H9 (cell line): ENCODE results near the gene PCDHA1. TPM values are rescaled to one million over a fixed set of nuclear protein-coding genes. Genes with fewer than 3 reads are reported as not detected.

Source experiments
- DNase-seq: peaks from one replicate; pipeline ENCODE4 v3.0.0-alpha.2; 2017
- H2AFZ ChIP-seq: one replicate; pipeline ENCODE4 v1.6.1; 2013; ENCODE audit warnings: mild to moderate bottlenecking, low read length, control low read depth, moderate library complexity
- H2AK5ac ChIP-seq: 2 replicates; pipeline ENCODE4 v1.6.1; 2013; ENCODE audit warnings: low read length, control low read depth, mixed read lengths; ENCODE audit not compliant: insufficient read length
- H2BK120ac ChIP-seq: one replicate; pipeline ENCODE4 v1.6.1; 2013; ENCODE audit warnings: low read depth, mild to moderate bottlenecking, low read length, control low read depth, inconsistent platforms; ENCODE audit not compliant: poor library complexity, severe bottlenecking
- H2BK12ac ChIP-seq: 2 replicates; pipeline ENCODE4 v1.6.1; 2013; ENCODE audit warnings: low read length, control low read depth, mixed read lengths, low read depth; ENCODE audit not compliant: insufficient read length
- H2BK15ac ChIP-seq: 2 replicates; pipeline ENCODE4 v1.6.1; 2013; ENCODE audit warnings: low read depth, low read length, control low read depth
- H2BK20ac ChIP-seq: one replicate; pipeline ENCODE4 v1.6.1; 2013; ENCODE audit warnings: low read depth, mild to moderate bottlenecking, low read length, control low read depth, inconsistent platforms; ENCODE audit not compliant: poor library complexity, severe bottlenecking
- H2BK5ac ChIP-seq: 2 replicates; pipeline ENCODE4 v1.6.1; 2013; ENCODE audit warnings: low read length, control low read depth, mixed read lengths; ENCODE audit not compliant: insufficient read length
- H3K14ac ChIP-seq: 2 replicates; pipeline ENCODE4 v1.6.1; 2013; ENCODE audit warnings: low read length, control low read depth; ENCODE audit not compliant: insufficient read depth
- H3K18ac ChIP-seq: 2 replicates; pipeline ENCODE4 v1.6.1; 2013; ENCODE audit warnings: low read depth, mild to moderate bottlenecking, mixed read lengths, low read length, control low read depth; ENCODE audit not compliant: insufficient read length
- H3K23ac ChIP-seq: 2 replicates; pipeline ENCODE4 v1.6.1; 2013; ENCODE audit warnings: low read length, control low read depth, mixed read lengths, low read depth; ENCODE audit not compliant: insufficient read length
- H3K23me2 ChIP-seq: 2 replicates; pipeline ENCODE4 v1.6.1; 2013; ENCODE audit warnings: low read depth, mild to moderate bottlenecking, mixed read lengths, low read length, control low read depth; ENCODE audit not compliant: insufficient read length, poor library complexity, severe bottlenecking
- H3K27ac ChIP-seq: 2 replicates; pipeline ENCODE4 v1.5.1; 2013; ENCODE audit warnings: low read length, control low read depth, mixed read lengths, low read depth; ENCODE audit not compliant: insufficient read length
- H3K27me3 ChIP-seq: 2 replicates; pipeline ENCODE4 v1.6.1; 2013; ENCODE audit warnings: low read length, control low read depth, inconsistent platforms; ENCODE audit not compliant: insufficient read depth
- H3K4ac ChIP-seq: 2 replicates; pipeline ENCODE4 v1.6.1; 2013; ENCODE audit warnings: low read depth, mild to moderate bottlenecking, control low read depth, inconsistent platforms, low read length, moderate library complexity
- H3K4me1 ChIP-seq: 2 replicates; pipeline ENCODE4 v1.6.1; 2013; ENCODE audit warnings: low read length, control low read depth, inconsistent platforms; ENCODE audit not compliant: insufficient read depth
- H3K4me2 ChIP-seq: 2 replicates; pipeline ENCODE4 v1.6.1; 2013; ENCODE audit warnings: low read length, control low read depth, mixed read lengths; ENCODE audit not compliant: insufficient read length, insufficient read depth
- H3K56ac ChIP-seq: 2 replicates; pipeline ENCODE4 v1.6.1; 2013; ENCODE audit warnings: low read depth, mild to moderate bottlenecking, mixed read lengths, low read length, control low read depth; ENCODE audit not compliant: insufficient read length
- H3K79me1 ChIP-seq: 2 replicates; pipeline ENCODE4 v1.6.1; 2013; ENCODE audit warnings: low read depth, mild to moderate bottlenecking, moderate library complexity, low read length, control low read depth, inconsistent platforms; ENCODE audit not compliant: insufficient read depth, poor library complexity, severe bottlenecking
- H3K79me2 ChIP-seq: 2 replicates; pipeline ENCODE4 v1.6.1; 2013; ENCODE audit warnings: low read length, control low read depth, inconsistent platforms; ENCODE audit not compliant: insufficient read depth
- H3K9ac ChIP-seq: 2 replicates; pipeline ENCODE4 v1.6.1; 2013; ENCODE audit warnings: low read length, control low read depth, mixed read lengths; ENCODE audit not compliant: insufficient read length; ENCODE audit errors: extremely low read depth
- H3K9me3 ChIP-seq: one replicate; pipeline ENCODE4 v1.6.1; 2013; ENCODE audit warnings: low read depth, low read length, inconsistent platforms; ENCODE audit not compliant: control insufficient read depth
- H3T11ph ChIP-seq: one replicate; pipeline ENCODE4 v1.6.1; 2013; ENCODE audit warnings: mild to moderate bottlenecking, low read length, control low read depth, inconsistent platforms
- H4K20me1 ChIP-seq: one replicate; pipeline ENCODE4 v1.6.1; 2013; ENCODE audit not compliant: control insufficient read depth, insufficient read length, insufficient read depth
- H4K5ac ChIP-seq: 2 replicates; pipeline ENCODE4 v1.6.1; 2013; ENCODE audit warnings: low read depth, mild to moderate bottlenecking, mixed read lengths, low read length, control low read depth; ENCODE audit not compliant: insufficient read length
- H4K8ac ChIP-seq: replicated peaks from 2 replicates; pipeline ENCODE4 v1.6.1; 2013; ENCODE audit warnings: low read length, control low read depth, mixed read lengths, low read depth; ENCODE audit not compliant: insufficient read length
- H4K91ac ChIP-seq: 2 replicates; pipeline ENCODE4 v1.6.1; 2013; ENCODE audit warnings: low read depth, mild to moderate bottlenecking, moderate library complexity, mixed read lengths, low read length, control low read depth; ENCODE audit not compliant: insufficient read length
- H3K27ac Mint-ChIP-seq, 3 experiments: 2 replicates in 2 of 3; 3 replicates in 1 of 3; pipeline ENCODE4 v1.8.0; 2020 to 2021; ENCODE audit warnings: mixed read lengths in 3 of 3, mild to moderate bottlenecking in 1 of 3, moderate library complexity in 1 of 3
- H3K27me3 Mint-ChIP-seq: 2 replicates; pipeline ENCODE4 v1.8.0; 2021; ENCODE audit warnings: low read depth, mild to moderate bottlenecking, moderate library complexity, mixed read lengths
- H3K36me3 Mint-ChIP-seq, 3 experiments: 2 replicates in 2 of 3; 3 replicates in 1 of 3; pipeline ENCODE4 v1.8.0; 2020 to 2021; ENCODE audit warnings: low read depth in 3 of 3, mixed read lengths in 3 of 3; ENCODE audit not compliant: insufficient read depth in 1 of 3
- H3K4me1 Mint-ChIP-seq, 2 experiments: 2 replicates each; pipeline ENCODE4 v1.8.0; 2020; ENCODE audit warnings: mixed read lengths in 2 of 2
- H3K4me3 Mint-ChIP-seq, 2 experiments: 2 replicates in 1 of 2; 3 replicates in 1 of 2; pipeline ENCODE4 v1.8.0; 2020 to 2021; ENCODE audit warnings: mild to moderate bottlenecking in 2 of 2, mixed read lengths in 2 of 2, moderate library complexity in 1 of 2
- H3K9me3 Mint-ChIP-seq, 2 experiments: 2 replicates in 1 of 2; 3 replicates in 1 of 2; pipeline ENCODE4 v1.8.0; 2020; ENCODE audit warnings: mild to moderate bottlenecking in 2 of 2, mixed read lengths in 2 of 2, moderate library complexity in 1 of 2
- WGBS: extraction: QIAGEN DNeasy Blood & Tissue Kit; methylation state at CpG from one replicate; pipeline ENCODE4 v1.1.7; 2013; ENCODE audit warnings: missing lambda C conversion rate, low lambda C conversion rate, mixed read lengths; ENCODE audit not compliant: insufficient read length; ENCODE audit errors: extremely low coverage; 5-methylcytosine and 5-hydroxymethylcytosine counted together
- total RNA-seq: library from RNA; stranded (reverse); gene quantifications from 2 replicates; pipeline ENCODE4 v1.2.1, GENCODE V29; 2021
- TF ChIP-seq, protein P1 (sequence below): fragments of 200-600 bp; sonication (generic); conservative IDR thresholded peaks from 3 replicates; pipeline ENCODE4 v1.8.0; 2021; ENCODE audit warnings: antibody characterized with exemption, mild to moderate bottlenecking

PCDHA1 gene
- total RNA-seq, 1 experiment from 2014 or later, result 0.61 TPM

DNA sequence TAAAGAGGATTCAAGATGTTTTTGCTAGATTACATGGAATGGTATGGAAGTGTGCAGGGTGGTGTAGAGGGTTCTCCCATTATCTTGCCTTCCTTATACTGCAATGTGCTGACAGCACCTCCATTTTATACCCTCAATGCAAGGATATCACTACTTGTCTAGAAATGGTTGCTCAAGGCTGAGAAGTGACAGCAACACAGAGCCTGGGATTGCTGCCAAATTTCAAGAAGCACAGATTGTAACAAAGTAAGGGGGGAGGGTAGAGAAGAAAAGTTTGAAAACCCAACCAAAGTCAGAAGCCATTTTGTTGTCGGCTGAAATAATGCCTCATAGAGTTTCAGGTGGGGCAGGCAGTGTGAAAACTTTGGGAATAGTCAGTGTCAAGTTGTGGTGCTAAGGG is 210.1 kb downstream of the PCDHA1 start:
- H4K5ac ChIP-seq, result no peak overlapping the region
- H3K4me2 ChIP-seq, result no peak overlapping the region
- no peak overlapping the region for H3K4ac ChIP-seq
- H3K36me3 Mint-ChIP-seq, result no peaks in the 10 kb centered on the region
- no peak overlapping the region for H2AK5ac ChIP-seq
- no peak overlapping the region for H3T11ph ChIP-seq
- no peaks in the 10 kb centered on the region for H3K9me3 ChIP-seq
- TF ChIP-seq, protein P1, sequence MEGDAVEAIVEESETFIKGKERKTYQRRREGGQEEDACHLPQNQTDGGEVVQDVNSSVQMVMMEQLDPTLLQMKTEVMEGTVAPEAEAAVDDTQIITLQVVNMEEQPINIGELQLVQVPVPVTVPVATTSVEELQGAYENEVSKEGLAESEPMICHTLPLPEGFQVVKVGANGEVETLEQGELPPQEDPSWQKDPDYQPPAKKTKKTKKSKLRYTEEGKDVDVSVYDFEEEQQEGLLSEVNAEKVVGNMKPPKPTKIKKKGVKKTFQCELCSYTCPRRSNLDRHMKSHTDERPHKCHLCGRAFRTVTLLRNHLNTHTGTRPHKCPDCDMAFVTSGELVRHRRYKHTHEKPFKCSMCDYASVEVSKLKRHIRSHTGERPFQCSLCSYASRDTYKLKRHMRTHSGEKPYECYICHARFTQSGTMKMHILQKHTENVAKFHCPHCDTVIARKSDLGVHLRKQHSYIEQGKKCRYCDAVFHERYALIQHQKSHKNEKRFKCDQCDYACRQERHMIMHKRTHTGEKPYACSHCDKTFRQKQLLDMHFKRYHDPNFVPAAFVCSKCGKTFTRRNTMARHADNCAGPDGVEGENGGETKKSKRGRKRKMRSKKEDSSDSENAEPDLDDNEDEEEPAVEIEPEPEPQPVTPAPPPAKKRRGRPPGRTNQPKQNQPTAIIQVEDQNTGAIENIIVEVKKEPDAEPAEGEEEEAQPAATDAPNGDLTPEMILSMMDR, result no peak
- no peaks in the 10 kb centered on the region for H3K23me2 ChIP-seq
- no peak overlapping the region; a peak in 1 of 7 replicates for H3K27ac Mint-ChIP-seq
- H3K18ac ChIP-seq, result no peak overlapping the region
- H3K14ac ChIP-seq, result no peak overlapping the region
- peaks cover 3% of the 10 kb centered on the region; the same call in 1 of the 2 replicates for H3K4me1 ChIP-seq
- no peak overlapping the region for H2BK20ac ChIP-seq
- H3K9ac ChIP-seq, result no peak overlapping the region
- H2BK15ac ChIP-seq, result no peak overlapping the region
- H3K56ac ChIP-seq, result no peak overlapping the region
- H3K79me1 ChIP-seq, result no peaks in the 10 kb centered on the region
- H3K27ac ChIP-seq, result no peak overlapping the region
- DNase-seq, result no peak
- H3K4me1 Mint-ChIP-seq, result peaks cover 27 to 28% of the 10 kb centered on the region in 2 experiments
- H2BK5ac ChIP-seq, result no peak overlapping the region
- H2AFZ ChIP-seq, result no peak overlapping the region
- WGBS, result no CpG with 5 or more reads among the region's 1 CpG
- no peak overlapping the region for H3K23ac ChIP-seq
- no peaks in the 10 kb centered on the region for H3K27me3 ChIP-seq
- no peak overlapping the region for H4K91ac ChIP-seq
- H2BK120ac ChIP-seq, result no peak overlapping the region
- H3K79me2 ChIP-seq, result no peaks in the 10 kb centered on the region
- H2BK12ac ChIP-seq, result no peak overlapping the region
- H3K4me3 Mint-ChIP-seq, result no peak overlapping the region
- H4K8ac ChIP-seq, result no peak overlapping the region
- no peaks in the 10 kb centered on the region for H4K20me1 ChIP-seq
- no peaks in the 10 kb centered on the region for H3K9me3 Mint-ChIP-seq
- no peaks in the 10 kb centered on the region for H3K27me3 Mint-ChIP-seq
